HG03175 (cell line): ENCODE measurements around the gene TBC1D3B.
"Not testable (repeated sequence)": the region's sequence is repeated elsewhere in the genome, so short reads cannot be mapped to it uniquely, and the experiment has no call there.

Experiments
- ATAC-seq: cut with Tn5 transposase; IDR thresholded peaks from one replicate; pipeline ENCODE4 v1.9.1; 2021; ENCODE audit warnings: mild to moderate bottlenecking, moderate library complexity; ENCODE audit not compliant: unreplicated experiment

TBC1D3B gene

GRCh38 chr17:36182176-36183000 lies 6.0 kb upstream of the TBC1D3B start:
- ATAC-seq: no peak

GRCh38 chr17:36181446-36182175 lies 5.2 kb upstream of the TBC1D3B start:
- ATAC-seq: not testable (repeated sequence)

- not testable (repeated sequence) for ATAC-seq
Observed at GRCh38 chr17:36168836-36169235, 7.6 kb downstream of the TBC1D3B start.

- no peak for ATAC-seq
Observed at GRCh38 chr17:36153895-36154610, 22.4 kb downstream of the TBC1D3B start.

GRCh38 chr17:36152639-36153120 lies 23.8 kb downstream of the TBC1D3B start:
- no peak for ATAC-seq

- no peak for ATAC-seq
Observed at GRCh38 chr17:36151891-36152638, 24.4 kb downstream of the TBC1D3B start.

GRCh38 chr17:36149296-36149820 lies 27.1 kb downstream of the TBC1D3B start:
- ATAC-seq: no peak

GRCh38 chr17:36148559-36149295 lies 27.7 kb downstream of the TBC1D3B start:
- ATAC-seq: no peak

GRCh38 chr17:36147601-36148000 lies 28.8 kb downstream of the TBC1D3B start:
- no peak for ATAC-seq

- no peak for ATAC-seq
Observed at GRCh38 chr17:36144981-36145729, 31.3 kb downstream of the TBC1D3B start.

- ATAC-seq: no peak
Observed at GRCh38 chr17:36144014-36144413, 32.4 kb downstream of the TBC1D3B start.

GRCh38 chr17:36142806-36143205 lies 33.6 kb downstream of the TBC1D3B start:
- ATAC-seq: no peak

- no peak for ATAC-seq
Observed at GRCh38 chr17:36142235-36142634, 34.2 kb downstream of the TBC1D3B start.

- ATAC-seq: no peak
Observed at GRCh38 chr17:36136439-36136838, 40.0 kb downstream of the TBC1D3B start.

GRCh38 chr17:36136036-36136435 lies 40.4 kb downstream of the TBC1D3B start:
- ATAC-seq: no peak

GRCh38 chr17:36135465-36135864 lies 41.0 kb downstream of the TBC1D3B start:
- no peak for ATAC-seq

GRCh38 chr17:36133602-36134236 lies 42.7 kb downstream of the TBC1D3B start:
- ATAC-seq: no peak

GRCh38 chr17:36132421-36132831 lies 44.0 kb downstream of the TBC1D3B start:
- ATAC-seq: no peak
